ENCODE data around the gene CNOT9. TPM values are rescaled to one million over a fixed set of nuclear protein-coding genes. Genes with fewer than 3 reads are reported as not detected.

The CNOT9 gene
- polyA plus RNA-seq, 1 donor from 2014 or later = 16.7 TPM

Other genes with a start within 250 kb of the CNOT9 start
- 0.18 TPM for gene CATIP, start 212.0 kb upstream of the CNOT9 start, polyA plus RNA-seq
- gene SLC11A1, start 186.6 kb upstream of the CNOT9 start, polyA plus RNA-seq = 1.3 TPM
- 16.2 TPM for gene CTDSP1, start 169.0 kb upstream of the CNOT9 start, polyA plus RNA-seq
- 0.28 TPM for gene VIL1, start 149.7 kb upstream of the CNOT9 start, polyA plus RNA-seq
- 9.8 TPM for gene USP37, start 488 bp upstream of the CNOT9 start, polyA plus RNA-seq
- gene PLCD4, start 39.1 kb downstream of the CNOT9 start, polyA plus RNA-seq = 0.40 TPM
- 21.1 TPM for gene ZNF142, start 90.8 kb downstream of the CNOT9 start, polyA plus RNA-seq
- 21.2 TPM for gene BCS1L, start 90.8 kb downstream of the CNOT9 start, polyA plus RNA-seq
- gene RNF25, start 103.2 kb downstream of the CNOT9 start, polyA plus RNA-seq = 23.4 TPM
- 4.8 TPM for gene STK36, start 103.2 kb downstream of the CNOT9 start, polyA plus RNA-seq
- gene TTLL4, start 142.0 kb downstream of the CNOT9 start, polyA plus RNA-seq = 14.5 TPM
- gene CYP27A1, start 213.3 kb downstream of the CNOT9 start, polyA plus RNA-seq = 0.83 TPM

Measured in IgD-negative memory B cell (primary cell).